ENCODE results near the gene SSH3.

The SSH3 gene

DNA sequence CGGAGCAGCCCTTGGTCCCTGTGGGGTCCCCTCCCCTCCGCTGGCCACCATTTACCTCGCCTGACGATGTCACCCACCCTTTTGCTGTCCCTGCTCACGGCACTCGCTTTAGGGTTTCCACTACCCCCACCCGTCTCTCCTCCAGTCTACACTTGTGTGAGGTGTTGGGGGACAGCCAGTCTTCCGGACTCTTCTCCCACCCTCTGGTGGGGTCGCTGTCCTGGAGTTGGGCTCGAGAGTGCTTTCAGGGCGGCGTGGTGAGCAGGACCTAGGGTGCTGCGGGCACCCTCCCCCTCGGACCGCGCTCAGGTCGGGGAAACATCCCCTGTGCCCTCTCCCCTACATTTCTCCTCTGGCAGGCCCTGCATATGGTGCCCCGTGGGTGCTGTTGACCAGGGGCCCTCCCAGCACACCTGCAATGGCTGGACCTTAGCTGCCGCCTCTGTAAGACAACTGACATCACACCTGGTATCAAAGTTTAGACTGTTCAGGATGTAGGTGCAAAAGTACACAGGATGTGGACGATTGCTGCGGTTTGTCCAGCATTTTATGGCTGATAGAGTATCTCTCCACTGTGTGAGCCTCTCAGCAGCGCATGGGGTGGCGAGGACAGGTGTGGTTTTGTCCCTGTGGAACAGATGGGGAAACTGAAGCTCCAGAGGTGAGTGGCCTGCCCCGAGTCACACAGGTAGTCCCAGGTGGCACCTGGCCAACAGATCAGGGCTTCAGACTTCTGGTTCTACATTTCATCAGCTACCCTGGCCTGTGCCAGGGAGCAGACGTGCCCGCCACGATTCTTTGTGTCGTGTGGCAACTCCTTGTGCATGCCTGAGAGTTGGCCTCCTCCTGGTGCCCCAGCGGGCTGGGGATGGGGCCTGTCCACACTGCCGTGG, 35.9 kb upstream of the SSH3 start:
- no peak for DNase-seq (ENCODE audit: low read depth, low spot score)

DNA sequence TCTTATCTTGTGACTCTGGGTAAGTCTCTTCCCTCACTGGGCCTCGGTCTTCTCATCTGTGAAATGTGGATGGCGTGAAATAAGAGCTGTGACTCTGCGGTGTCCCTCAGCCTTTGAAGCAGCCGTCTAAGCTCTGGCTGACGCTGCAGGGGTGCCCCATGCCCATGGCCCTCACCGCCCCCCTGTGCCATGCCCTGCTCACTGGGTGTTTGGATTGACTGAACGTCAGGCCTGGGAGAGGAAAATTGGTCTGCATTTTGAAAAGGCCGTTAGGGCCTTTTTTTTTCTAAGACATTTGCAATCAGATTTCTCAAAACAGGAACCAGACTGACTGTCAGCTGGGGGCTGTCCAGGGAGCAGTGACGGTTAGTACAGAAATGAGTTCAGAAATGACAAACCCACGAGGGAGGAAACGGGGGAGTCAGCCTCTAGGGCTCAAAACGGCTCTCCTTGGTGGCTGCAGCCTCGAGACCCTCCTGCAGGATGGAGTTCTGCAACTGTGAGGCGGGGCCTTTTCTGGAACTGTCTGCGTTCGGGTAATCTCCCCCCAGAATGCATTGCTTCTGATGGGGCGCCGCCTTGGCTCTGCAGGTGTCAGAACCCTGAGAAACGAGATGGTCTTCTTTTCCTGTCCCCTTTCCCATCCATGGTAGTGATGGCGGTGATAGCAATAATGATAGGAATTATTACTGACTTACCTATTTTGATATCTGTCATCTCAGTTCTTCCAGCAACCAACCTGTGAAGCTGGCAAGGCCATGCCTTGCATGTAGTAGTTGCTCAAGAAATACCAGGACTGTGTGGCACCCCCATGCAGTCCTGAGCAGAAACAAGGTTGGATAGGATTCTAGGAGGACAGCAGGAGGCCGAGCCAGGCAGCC, 35.0 kb upstream of the SSH3 start:
- no peak for DNase-seq (ENCODE audit: low read depth, low spot score)

- DNase-seq (ENCODE audit: low read depth, low spot score): no peak
These were observed 34.4 kb upstream of the SSH3 start for GRCh38 chr11:67268962-67269268.

- DNase-seq (ENCODE audit: low read depth, low spot score): no peak
These were observed 33.7 kb upstream of the SSH3 start for GRCh38 chr11:67269401-67270255.

DNA sequence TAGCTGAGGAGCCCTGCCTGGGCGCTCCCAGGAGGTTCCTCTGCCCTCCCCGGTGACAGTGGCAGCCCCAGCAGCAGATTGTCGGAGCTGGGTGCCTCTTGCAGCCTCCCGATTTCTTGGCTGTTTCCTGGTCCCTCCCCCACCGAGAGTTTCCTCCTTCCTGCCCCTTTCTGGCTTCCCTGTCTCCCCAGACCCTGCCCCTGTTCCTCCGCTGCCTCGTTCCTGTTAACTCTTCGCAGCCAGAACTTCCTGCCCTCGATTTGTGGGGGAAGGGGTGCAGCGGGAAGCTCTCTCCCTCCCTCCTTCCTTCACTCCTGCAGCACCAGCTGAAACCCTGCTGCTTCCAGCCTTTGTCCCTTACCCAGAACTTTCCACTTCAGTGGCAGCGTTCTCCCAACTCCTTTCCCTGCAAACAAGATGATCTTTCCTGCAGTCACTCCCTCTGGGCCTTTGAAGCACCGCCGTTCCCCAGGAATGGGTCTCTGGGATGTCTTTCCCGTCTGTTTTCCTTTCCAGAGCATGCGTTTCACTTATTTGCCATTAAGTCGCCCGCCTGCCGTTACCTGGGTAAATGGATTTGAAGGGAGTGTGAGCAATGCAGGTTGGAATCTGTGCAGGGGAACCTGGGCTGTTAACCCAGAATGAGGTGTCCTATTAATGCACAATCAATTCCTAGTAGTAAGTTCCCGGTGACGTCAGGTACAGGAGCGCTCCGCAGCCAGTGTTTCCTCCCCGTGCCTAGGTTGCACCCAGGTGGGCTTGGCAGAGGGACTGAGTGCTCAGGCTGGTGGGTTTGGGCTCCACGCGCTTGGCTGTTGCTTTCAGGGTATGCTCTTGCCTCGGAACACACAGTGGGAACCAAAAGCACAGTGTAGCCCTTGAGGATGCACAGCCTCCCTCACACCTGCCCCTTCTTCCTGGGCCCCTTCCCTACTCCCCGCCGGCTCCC, 32.8 kb upstream of the SSH3 start:
- DNase-seq (ENCODE audit: low read depth, low spot score): no peak

DNA sequence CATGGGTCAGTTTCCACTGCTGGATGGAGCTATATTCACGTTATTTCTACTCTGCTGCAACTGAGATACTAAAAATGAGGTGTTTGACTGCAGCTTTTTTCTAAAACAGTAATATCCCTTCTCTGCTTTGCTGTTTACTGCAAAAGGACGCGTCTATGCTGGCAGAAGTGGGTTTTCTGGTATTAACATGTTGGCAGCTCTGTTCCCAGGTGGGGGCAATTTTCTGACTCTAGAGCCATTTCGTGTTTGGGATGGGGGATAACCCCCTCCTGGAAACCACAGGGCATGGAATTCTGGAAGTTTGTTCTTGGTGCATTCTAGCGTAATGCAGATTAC, 32.2 kb upstream of the SSH3 start:
- no peak for DNase-seq (ENCODE audit: low read depth, low spot score)

DNA sequence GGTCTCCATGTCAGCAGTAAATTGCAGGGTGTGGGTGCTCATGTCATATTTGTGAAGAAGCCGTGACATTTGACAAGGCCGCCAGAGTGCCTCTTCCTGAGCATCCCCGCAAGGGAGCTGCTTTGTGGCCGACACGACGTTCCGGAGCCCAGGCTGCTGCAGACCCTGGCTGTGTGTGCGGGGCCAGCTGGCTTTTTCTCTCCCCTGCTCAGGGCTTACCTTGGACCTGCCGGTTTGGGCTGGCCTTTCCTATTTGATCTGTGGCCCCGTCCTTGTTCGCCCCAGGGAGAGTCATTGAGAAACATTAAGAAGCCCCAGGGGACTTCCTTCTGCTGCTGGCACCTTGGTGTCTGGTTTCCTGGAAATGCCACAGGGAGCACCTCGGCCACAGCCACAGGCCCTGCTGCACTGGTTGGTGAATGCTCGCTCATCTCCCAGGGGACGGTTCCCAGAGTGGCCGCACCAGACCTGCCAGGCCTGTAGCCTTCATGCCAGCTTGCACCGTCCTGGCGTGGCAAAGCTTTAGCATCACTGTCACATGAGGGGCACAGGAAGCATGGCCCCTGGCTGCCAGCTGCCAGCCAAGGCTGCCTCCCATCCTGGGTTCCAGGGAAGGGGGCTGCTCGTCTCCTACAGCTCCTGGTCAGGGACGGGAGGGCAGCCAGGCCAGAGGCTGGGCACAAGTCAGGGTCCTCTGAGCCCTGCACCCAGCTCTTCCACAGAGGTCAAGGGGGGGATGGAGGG, 31.6 kb upstream of the SSH3 start:
- DNase-seq (ENCODE audit: low read depth, low spot score): no peak

DNA sequence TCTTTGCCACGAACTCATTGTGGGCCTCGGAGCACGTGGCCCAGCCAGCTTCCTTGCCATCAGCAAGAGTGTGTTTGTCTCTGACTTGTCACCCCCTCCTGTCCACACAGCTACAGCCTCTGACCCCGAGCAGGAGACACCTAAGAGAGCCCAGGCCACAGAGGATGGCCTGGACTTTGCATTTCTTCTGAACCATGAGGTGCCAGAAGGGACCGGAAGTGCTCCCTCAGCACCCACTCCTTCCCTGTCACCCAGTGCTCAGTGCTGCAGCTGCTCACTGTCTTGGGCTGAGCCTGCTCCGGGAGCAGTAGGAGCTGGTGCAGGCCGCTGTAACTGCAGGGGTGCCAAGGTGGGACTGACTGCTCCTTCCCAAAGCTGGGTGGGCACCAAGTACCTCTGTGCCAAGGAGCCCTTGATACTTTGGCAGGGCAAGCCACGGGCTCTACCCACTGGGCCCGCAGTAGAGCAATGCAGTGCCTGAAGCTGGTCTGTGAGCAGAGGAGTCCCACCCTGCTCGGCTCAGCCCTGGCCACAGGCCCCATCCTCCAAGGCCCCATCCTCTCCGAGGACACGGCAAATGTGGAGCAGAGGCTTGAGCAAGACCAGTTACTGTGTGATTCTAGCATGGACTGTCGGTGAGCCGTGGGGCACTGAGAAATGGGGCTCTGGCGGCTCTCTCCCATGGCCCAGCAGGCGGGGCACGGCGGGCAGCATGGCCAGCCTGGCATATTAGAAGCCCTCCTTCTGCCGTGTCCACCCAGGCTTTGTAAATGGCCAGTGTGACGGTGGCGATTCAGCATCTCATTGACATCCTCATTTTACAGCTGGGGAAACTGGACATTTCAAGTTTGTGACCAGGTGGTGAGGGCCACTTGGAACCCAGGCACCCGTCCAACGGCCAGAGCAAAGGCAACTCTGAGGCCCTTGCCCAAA, 30.7 kb upstream of the SSH3 start:
- DNase-seq (ENCODE audit: low read depth, low spot score): no peak

DNA sequence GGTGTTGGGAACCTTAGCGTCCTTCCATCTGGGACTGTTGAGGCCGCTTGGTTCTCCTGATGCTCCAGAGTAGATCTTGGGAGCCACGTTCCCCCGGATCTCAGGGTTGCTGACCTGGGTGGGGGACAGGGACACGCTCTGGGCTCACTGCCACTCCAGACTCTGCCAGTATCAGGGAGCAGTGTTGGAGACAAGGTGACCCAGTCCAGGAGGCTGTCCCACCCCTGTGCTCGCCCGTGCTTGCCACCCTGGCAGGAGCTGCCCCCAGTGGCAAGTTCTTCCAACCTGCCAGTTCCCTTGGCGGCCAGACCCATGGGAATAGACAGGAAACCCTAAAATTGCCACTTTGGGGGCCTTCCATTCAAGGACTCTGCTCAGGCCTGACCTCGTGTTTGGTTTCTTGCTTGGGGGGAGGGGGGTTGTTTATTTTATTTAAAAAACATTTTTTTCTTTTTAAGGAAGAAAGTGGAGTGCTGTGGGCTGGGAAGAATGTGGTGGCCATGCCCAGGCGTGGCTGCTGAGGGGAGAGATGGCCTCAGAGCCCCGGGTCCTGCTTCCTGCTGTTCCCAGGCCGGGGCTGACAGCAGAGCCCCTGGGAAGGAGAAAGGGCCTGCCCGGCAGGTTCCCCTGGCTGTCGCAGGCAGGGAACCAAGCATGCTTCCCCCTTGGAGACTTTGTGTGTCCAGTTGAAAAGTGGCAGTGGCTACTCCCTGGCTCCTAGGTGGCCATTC, 29.9 kb upstream of the SSH3 start:
- no peak for DNase-seq (ENCODE audit: low read depth, low spot score)

DNA sequence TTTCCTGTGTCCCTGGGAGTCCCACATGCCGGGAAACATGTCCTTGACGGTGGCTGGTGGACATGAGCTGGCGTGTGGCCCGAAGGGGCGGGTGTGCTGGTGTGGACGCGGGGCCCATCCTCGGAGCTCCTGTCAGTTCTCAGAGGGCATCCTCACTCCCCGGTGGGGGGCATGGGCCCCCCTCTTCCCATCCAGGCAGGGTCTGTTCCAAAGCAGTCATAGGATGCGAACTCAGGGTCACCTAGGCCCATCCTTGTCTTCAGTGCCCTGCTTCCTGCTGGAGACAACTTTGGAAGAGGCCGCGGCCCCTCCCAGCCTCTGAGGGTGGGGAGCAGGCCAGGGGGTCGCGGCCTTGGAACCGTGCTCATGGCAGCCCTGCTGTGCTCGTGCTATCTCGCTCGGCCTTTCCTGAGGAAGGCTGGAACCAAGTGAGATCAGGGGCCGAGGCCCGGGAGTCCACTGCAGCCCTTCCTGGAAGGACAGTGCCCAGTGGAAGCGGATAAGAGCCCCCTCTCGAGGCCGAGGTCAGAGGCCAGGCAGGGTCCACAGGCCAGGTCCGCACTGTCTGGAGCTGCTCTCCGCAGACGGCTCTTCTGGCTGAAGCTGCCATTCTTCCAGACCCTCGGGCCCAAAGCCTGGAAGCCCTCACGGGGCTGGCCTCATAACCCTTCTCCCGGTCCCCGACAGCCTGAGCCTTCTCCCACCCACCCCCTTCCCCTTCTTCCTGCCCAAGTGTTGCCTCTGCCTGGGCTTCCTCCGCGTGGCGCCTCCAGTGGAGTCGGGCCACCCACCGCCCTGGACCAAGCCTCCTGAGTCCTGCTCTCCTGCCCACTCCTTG, 28.3 kb upstream of the SSH3 start:
- no peak for DNase-seq (ENCODE audit: low read depth, low spot score)

- no peak for DNase-seq (ENCODE audit: low read depth, low spot score)
These were observed 27.5 kb upstream of the SSH3 start for GRCh38 chr11:67275606-67276409.

DNA sequence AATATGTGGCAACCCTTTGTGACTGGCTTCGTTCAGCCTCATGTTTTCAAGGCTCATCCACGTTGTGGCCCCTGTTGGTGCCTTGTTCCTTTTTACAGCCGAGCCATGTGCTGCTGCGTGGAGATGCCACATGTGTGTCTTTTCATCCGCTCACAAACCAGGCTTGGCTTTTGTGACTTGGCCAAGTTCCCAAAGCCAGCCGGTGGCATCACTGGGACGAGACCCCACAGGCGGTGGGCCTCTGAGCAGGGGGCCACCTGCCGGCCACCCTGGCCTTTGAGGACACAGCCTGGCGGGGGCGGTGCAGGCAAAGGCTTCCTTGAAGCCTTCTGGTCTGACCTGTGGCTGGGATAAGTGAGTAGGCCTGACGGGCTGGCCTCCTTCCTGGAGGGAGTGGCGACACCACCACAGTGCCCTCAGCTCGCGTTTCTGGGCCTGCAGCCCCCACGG, 26.5 kb upstream of the SSH3 start:
- DNase-seq (ENCODE audit: low read depth, low spot score): no peak

- peak; percentile 68 for DNase-seq (ENCODE audit: low read depth, low spot score)
These were observed 25.9 kb upstream of the SSH3 start for GRCh38 chr11:67277231-67277961.

DNA sequence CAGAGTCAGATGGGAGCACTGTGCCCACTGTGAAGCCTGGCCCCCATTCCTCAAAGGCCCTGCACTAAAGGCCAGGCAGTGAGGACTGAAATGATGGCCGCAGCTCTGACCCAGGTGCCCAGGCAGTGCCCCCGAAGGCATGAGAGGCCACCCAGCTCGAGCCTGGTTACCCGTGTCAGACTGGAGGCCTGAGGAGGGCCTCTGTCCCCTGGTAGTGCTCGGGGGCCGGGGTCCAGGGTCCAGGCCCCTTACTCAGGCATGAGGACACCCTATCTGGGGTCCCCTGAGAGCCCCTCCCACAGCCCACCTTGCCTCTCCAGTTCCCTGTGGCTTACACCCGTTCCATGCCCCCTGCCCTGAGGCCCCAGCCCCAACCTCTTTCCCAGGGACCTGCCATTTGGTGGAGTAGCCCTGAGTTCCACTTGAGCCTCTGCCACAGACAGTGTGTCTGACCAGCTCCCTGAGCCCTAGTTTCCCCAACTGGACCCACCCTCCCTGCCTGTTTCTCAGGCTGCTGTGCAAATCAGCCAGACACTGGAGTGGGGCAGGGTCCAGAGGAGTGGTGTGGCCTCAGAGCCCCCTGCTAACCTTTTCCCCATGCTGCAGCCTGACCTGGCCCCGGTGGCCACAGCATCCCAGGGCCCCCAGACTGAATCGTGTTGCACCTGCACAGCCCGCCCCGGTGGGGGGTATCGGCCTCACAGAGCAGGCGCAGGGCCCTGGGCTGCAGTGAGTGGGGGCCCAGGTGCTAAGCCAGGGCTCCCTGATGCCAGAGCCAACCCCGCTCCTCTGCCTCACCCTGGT, 25.0 kb upstream of the SSH3 start:
- DNase-seq (ENCODE audit: low read depth, low spot score): no peak

- DNase-seq (ENCODE audit: low read depth, low spot score): no peak
These were observed 24.3 kb upstream of the SSH3 start for GRCh38 chr11:67278939-67279588.

All from activated CD4-positive, CD25-positive, alpha-beta regulatory T cell treated with anti-CD3 and anti-CD28 coated beads, Interleukin-2, amount 50 U/mL, for 16 hours (primary cell).